ENCODE data around the gene PKP4. TPM values are rescaled to one million over a fixed set of nuclear protein-coding genes. Genes with fewer than 3 reads are reported as not detected.

The PKP4 gene
- total RNA-seq, 1 experiment from 2014 or later, result 40.1 TPM

- H3K9ac ChIP-seq (ENCODE audit: low read length), result no peak overlapping the region
- TF ChIP-seq EZH2phosphoT487 (IDR thresholded peaks at IDR 0.05; ENCODE audit: borderline replicate concordance, low read length) (no peak), EZH2 (IDR thresholded peaks at IDR 0.05; ENCODE audit: low read length, unreplicated experiment) (no peak)
- TF ChIP-seq, protein P1, sequence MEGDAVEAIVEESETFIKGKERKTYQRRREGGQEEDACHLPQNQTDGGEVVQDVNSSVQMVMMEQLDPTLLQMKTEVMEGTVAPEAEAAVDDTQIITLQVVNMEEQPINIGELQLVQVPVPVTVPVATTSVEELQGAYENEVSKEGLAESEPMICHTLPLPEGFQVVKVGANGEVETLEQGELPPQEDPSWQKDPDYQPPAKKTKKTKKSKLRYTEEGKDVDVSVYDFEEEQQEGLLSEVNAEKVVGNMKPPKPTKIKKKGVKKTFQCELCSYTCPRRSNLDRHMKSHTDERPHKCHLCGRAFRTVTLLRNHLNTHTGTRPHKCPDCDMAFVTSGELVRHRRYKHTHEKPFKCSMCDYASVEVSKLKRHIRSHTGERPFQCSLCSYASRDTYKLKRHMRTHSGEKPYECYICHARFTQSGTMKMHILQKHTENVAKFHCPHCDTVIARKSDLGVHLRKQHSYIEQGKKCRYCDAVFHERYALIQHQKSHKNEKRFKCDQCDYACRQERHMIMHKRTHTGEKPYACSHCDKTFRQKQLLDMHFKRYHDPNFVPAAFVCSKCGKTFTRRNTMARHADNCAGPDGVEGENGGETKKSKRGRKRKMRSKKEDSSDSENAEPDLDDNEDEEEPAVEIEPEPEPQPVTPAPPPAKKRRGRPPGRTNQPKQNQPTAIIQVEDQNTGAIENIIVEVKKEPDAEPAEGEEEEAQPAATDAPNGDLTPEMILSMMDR (conservative IDR thresholded peaks at IDR 0.05; ENCODE audit: low read depth, low read length), result no peak
- intact Hi-C loops (cut with micrococcal nuclease), result no loop called here
- H3K4me2 ChIP-seq (ENCODE audit: low read length), result no peak overlapping the region
- ChIA-PET POLR2A (ENCODE audit: unreplicated experiment) (no interaction called here), CTCF (no interaction called here)
- H3K9me3 ChIP-seq (ENCODE audit: low read length), result no peaks in the 10 kb centered on the region
- BruUV-seq (replicated peaks), result no TSS peak
- H3K27ac ChIP-seq (ENCODE audit: low read length), result no peak overlapping the region
- DNase-seq (no peak), ATAC-seq (no peak)
- no peak overlapping the region for H3K4me3 ChIP-seq (ENCODE audit: low read length)
- no peaks in the 10 kb centered on the region for H3K4me1 ChIP-seq (ENCODE audit: insufficient read depth, low read length)
- no peaks in the 10 kb centered on the region for H3F3A ChIP-seq (ENCODE audit: low read length, unreplicated experiment)
- no peaks in the 10 kb centered on the region for H3K27me3 ChIP-seq (ENCODE audit: low read length)
- no peaks in the 10 kb centered on the region for H3K79me2 ChIP-seq (ENCODE audit: low read length)
- H4K20me1 ChIP-seq (ENCODE audit: low read length), result no peaks in the 10 kb centered on the region
- no peaks in the 10 kb centered on the region for H3K9me2 ChIP-seq (replicated peaks; ENCODE audit: low read length)
- no peaks in the 10 kb centered on the region for H3K36me3 ChIP-seq (ENCODE audit: low read depth, low read length)
- H2AFZ ChIP-seq (ENCODE audit: low read length), result no peak overlapping the region
Measured at GRCh38 chr2:158656492-158657229, 199.9 kb downstream of the PKP4 start.

DNA sequence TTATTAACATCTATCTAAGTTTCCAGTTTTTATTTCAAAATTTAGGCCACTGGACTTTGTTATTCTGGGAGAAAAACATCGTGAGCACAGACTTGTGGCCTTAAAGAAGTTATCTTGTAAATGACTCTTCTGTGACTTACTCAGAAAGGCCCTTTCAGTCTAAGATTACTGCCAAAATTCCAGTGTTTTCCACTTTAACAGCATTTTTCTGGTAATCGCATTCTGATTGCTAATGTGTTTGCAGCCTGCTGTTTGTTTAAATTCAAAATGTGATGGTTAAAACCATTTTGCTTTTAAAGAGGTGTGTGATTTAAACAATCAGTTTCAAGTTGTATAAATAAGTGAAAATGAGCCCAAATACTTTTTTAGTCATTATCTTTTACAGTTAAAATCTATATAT, 201.6 kb downstream of the PKP4 start:
- TF ChIP-seq EZH2phosphoT487 (IDR thresholded peaks at IDR 0.05; ENCODE audit: borderline replicate concordance, low read length) (no peak), EZH2 (IDR thresholded peaks at IDR 0.05; ENCODE audit: low read length, unreplicated experiment) (no peak)
- TF ChIP-seq, protein P1 (conservative IDR thresholded peaks at IDR 0.05; ENCODE audit: low read depth, low read length), result no peak
- H2AFZ ChIP-seq (ENCODE audit: low read length), result no peak overlapping the region
- POLR2A ChIA-PET (ENCODE audit: unreplicated experiment), result no interaction called here
- H3K9me3 ChIP-seq (ENCODE audit: low read length), result no peaks in the 10 kb centered on the region
- H3K4me1 ChIP-seq (ENCODE audit: insufficient read depth, low read length), result no peaks in the 10 kb centered on the region
- H3K27ac ChIP-seq (ENCODE audit: low read length), result no peak overlapping the region
- intact Hi-C loops (cut with micrococcal nuclease), result no loop called here
- H3K36me3 ChIP-seq (ENCODE audit: low read depth, low read length), result no peaks in the 10 kb centered on the region
- no TSS peak for BruUV-seq (replicated peaks)
- no peak overlapping the region for H3K4me3 ChIP-seq (ENCODE audit: low read length)
- H3K27me3 ChIP-seq (ENCODE audit: low read length), result no peaks in the 10 kb centered on the region
- H4K20me1 ChIP-seq (ENCODE audit: low read length), result no peaks in the 10 kb centered on the region
- H3F3A ChIP-seq (ENCODE audit: low read length, unreplicated experiment), result no peaks in the 10 kb centered on the region
- H3K4me2 ChIP-seq (ENCODE audit: low read length), result no peak overlapping the region
- ATAC-seq, result no peak
- no peaks in the 10 kb centered on the region for H3K9me2 ChIP-seq (replicated peaks; ENCODE audit: low read length)
- no peak overlapping the region for H3K9ac ChIP-seq (ENCODE audit: low read length)
- CTCF ChIA-PET, result no interaction called here
- no peaks in the 10 kb centered on the region for H3K79me2 ChIP-seq (ENCODE audit: low read length)
- no peak for DNase-seq

DNA sequence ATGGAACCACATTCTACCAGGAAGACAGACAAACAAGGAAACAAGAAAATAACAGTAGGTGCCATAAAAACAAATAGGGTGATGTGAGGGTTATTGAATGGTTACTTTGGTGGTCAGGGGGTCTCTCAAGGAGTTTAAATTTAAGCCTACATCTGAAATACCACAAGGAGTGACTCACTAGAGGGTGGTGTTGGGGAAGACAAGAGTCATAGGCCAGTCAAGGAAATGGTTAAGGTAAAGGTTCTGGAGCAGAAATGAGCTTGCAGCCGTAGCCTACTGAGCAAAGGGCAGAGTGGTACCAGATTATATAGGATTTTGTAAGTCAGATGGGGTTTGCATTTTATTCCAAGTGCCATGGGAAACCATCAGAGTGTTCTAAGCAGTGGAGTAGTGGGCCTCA, 202.7 kb downstream of the PKP4 start:
- no peak overlapping the region for H3K9ac ChIP-seq (ENCODE audit: low read length)
- no peaks in the 10 kb centered on the region for H3K9me2 ChIP-seq (replicated peaks; ENCODE audit: low read length)
- H2AFZ ChIP-seq (ENCODE audit: low read length), result no peak overlapping the region
- no peaks in the 10 kb centered on the region for H3K4me1 ChIP-seq (ENCODE audit: insufficient read depth, low read length)
- intact Hi-C loops (cut with micrococcal nuclease), result no loop called here
- no peak for TF ChIP-seq EZH2 (IDR thresholded peaks at IDR 0.05; ENCODE audit: low read length, unreplicated experiment)
- no peaks in the 10 kb centered on the region for H4K20me1 ChIP-seq (ENCODE audit: low read length)
- POLR2A ChIA-PET (ENCODE audit: unreplicated experiment), result no interaction called here
- no peak overlapping the region for H3K4me2 ChIP-seq (ENCODE audit: low read length)
- H3F3A ChIP-seq (ENCODE audit: low read length, unreplicated experiment), result no peaks in the 10 kb centered on the region
- CTCF ChIA-PET, result no interaction called here
- H3K79me2 ChIP-seq (ENCODE audit: low read length), result no peaks in the 10 kb centered on the region
- no peaks in the 10 kb centered on the region for H3K9me3 ChIP-seq (ENCODE audit: low read length)
- H3K4me3 ChIP-seq (ENCODE audit: low read length), result no peak overlapping the region
- no peak for DNase-seq
- H3K36me3 ChIP-seq (ENCODE audit: low read depth, low read length), result no peaks in the 10 kb centered on the region; the same call in 1 of the 2 replicates
- H3K27ac ChIP-seq (ENCODE audit: low read length), result no peak overlapping the region
- no peaks in the 10 kb centered on the region for H3K27me3 ChIP-seq (ENCODE audit: low read length)
- no TSS peak for BruUV-seq (replicated peaks)
- ATAC-seq, result no peak
